Colonic mucosa (tissue), 4 donors: ENCODE data around the gene VSIG8. TPM values are rescaled to one million over a fixed set of nuclear protein-coding genes. Genes with fewer than 3 reads are reported as not detected.
"Not testable (repeated sequence)": the region's sequence is repeated elsewhere in the genome, so short reads cannot be mapped to it uniquely, and the experiment has no call there.

Experiments
- DNase-seq: peaks from one replicate; pipeline ENCODE4 v3.0.0-alpha.2; 2020
- H3K27ac ChIP-seq: fragments of 200-600 bp; one replicate; pipeline ENCODE4 v1.8.0; 2021
- H3K27me3 ChIP-seq: fragments of 200-600 bp; one replicate; pipeline ENCODE4 v1.8.0; 2021
- H3K36me3 ChIP-seq: fragments of 200-600 bp; one replicate; pipeline ENCODE4 v1.8.0; 2021
- H3K4me1 ChIP-seq: fragments of 200-600 bp; one replicate; pipeline ENCODE4 v1.8.0; 2021; ENCODE audit warnings: mild to moderate bottlenecking
- H3K4me3 ChIP-seq: fragments of 200-600 bp; one replicate; pipeline ENCODE4 v1.8.0; 2021
- H3K9ac ChIP-seq, 2 donors: one replicate each; pipeline ENCODE4 v1.7.0; 2013; ENCODE audit warnings: control low read depth in 2 of 2, low read depth in 2 of 2, low read length in 2 of 2
- H3K9me3 ChIP-seq: fragments of 200-600 bp; one replicate; pipeline ENCODE4 v1.8.0; 2021
- intact Hi-C: fragments of 100-400 bp; cut with DNase I; formaldehyde crosslinking; loops from one replicate; pipeline ENCODE4 v1.14.1; 2022
- total RNA-seq, 2 donors: library from RNA; stranded (reverse); fragmentation: NEBNext Ultra II Directional in 1 of 2; extraction: Animal tissue kit (Norgen Biotek cat#: 25700) in 1 of 2; gene quantifications; one replicate each; pipeline ENCODE4 v1.2.1, GENCODE V29; 2021
- TF ChIP-seq, protein P1 (sequence below): fragments of 200-600 bp; IDR thresholded peaks from one replicate; pipeline ENCODE4 v1.8.0; 2022; ENCODE audit warnings: antibody characterized with exemption, mild to moderate bottlenecking
- donor health status: healthy.
- donor health status: DM: no; HTN: no; CAD: no.
- donor health status: DM: no; HTN: no; CAD: no.

VSIG8 gene, protein sequence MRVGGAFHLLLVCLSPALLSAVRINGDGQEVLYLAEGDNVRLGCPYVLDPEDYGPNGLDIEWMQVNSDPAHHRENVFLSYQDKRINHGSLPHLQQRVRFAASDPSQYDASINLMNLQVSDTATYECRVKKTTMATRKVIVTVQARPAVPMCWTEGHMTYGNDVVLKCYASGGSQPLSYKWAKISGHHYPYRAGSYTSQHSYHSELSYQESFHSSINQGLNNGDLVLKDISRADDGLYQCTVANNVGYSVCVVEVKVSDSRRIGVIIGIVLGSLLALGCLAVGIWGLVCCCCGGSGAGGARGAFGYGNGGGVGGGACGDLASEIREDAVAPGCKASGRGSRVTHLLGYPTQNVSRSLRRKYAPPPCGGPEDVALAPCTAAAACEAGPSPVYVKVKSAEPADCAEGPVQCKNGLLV
- total RNA-seq = not detected

DNA sequence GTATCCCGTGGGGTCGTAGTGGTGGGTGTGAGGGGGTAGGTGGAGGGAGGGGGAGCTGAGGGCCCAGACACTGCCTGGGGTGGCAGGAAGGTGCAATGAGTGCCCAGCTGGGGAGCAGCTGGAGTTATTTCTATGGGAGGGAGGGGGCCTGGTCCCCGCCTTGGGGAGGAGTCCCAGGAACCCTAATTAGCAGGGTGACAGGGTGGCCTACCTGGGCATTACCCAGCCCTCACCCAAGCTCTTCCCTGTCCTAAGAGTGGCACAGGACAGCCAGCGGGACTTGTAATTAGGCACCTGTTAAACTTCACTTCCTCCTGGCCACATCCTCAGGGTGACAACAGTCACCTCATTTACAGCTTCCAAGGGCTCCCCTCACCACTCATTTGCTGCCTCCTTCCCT, at the start of gene VSIG8:
Gene VSIG8 (minus strand): TSS at position 101 of the 400 bp plus-strand sequence. CDS start 136 bp downstream, outside the sequence.
- no peaks in the 10 kb centered on the region for H3K4me1 ChIP-seq
- TF ChIP-seq, protein P1, sequence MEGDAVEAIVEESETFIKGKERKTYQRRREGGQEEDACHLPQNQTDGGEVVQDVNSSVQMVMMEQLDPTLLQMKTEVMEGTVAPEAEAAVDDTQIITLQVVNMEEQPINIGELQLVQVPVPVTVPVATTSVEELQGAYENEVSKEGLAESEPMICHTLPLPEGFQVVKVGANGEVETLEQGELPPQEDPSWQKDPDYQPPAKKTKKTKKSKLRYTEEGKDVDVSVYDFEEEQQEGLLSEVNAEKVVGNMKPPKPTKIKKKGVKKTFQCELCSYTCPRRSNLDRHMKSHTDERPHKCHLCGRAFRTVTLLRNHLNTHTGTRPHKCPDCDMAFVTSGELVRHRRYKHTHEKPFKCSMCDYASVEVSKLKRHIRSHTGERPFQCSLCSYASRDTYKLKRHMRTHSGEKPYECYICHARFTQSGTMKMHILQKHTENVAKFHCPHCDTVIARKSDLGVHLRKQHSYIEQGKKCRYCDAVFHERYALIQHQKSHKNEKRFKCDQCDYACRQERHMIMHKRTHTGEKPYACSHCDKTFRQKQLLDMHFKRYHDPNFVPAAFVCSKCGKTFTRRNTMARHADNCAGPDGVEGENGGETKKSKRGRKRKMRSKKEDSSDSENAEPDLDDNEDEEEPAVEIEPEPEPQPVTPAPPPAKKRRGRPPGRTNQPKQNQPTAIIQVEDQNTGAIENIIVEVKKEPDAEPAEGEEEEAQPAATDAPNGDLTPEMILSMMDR = no peak

DNA sequence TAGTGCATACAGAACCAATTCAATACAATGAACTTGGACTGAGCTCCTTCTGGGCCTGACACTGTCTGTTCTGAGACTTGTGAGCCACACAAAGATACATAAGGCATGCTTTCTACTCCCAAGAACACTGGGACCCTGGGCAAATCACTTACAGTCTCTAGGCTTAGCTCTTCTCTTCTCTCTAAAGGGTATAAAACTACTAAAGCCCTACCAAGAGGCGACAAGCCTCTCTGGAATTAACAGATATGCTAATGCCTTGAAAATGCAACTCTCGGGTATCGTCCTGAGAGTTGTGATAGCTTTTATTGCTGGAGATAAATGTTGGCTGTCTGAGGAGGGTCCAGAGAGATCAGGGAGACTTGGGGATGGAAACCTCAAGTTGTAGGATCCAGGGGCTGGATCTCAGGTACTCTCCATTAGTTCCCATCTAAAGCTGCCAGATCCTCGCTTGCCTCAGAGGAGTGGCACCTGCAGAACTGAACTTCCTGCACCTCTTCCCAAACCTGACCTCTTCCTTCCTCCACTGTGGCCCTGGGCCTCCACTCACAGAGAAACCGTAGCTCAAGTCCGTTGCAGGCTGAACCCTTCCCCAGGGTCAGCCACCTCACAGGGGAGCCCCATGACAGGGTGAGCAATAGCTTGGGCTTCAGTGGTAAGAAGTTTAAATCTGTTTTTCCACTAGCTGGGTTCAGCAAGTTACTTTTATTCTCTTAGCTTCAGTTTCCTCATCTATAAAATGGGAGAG, 49.0 kb upstream of the VSIG8 start:
- DNase-seq = no peak
- H3K4me1 ChIP-seq = no peaks in the 10 kb centered on the region
- intact Hi-C loops = no loop called here

More for the DNA sequence above, at the start of gene VSIG8:
- Histone ChIP-seq H3K4me3 (no peak within 1 kb of the TSS), H3K9me3 (no peaks in the 10 kb centered on the region), H3K27me3 (no peaks in the 10 kb centered on the region), H3K36me3 (no peaks in the 10 kb centered on the region), H3K9ac (no peak within 1 kb of the TSS), H3K27ac (no peak within 1 kb of the TSS)
- DNase-seq = no peak
- intact Hi-C loops = no loop called here

DNA sequence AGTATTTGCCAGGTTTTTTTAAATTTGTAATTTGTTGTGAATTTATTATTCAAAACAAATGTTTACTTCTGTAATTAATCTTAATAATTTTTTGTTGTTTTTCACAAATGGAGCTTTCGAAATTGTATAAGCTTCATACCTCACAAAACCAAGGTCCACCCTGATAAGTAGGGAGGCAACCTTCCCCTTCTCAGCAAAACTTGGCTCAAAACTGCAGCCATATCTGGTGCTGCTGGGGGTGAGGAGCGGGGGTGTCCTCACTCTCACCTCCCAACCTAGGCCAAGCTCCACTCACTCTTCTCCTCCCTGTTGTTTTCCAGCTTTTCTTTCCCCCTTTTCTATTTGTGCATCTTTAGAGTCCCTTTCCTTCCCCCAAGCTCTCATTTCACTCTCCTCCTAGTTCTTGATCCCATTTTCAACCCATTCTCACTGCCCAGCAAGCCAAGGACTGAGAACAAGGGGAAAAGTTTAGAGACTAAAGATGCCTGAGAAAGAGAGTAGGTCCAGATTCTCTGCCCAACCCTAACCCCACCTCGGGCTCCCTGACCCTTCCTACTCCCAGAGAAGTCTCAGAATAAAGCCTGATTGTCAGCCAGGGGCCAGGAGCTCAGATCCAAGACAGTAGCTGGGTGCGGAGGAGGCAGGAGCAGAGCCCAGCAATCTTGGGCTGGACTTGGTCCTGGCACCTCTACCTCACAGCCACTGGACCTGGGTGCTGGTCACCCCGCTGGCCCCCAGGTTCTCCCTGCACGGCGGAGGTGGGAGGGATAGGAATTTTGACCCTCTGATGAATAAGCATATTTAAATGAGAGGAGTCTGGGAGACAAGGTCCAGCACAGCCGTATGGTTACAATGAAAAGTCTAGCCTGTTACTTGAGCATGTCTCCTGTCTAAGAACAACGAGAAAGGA, 45.8 kb upstream of the VSIG8 start:
- TF ChIP-seq, protein P1 = no peak
- Histone ChIP-seq H3K27ac (no peak overlapping the region), H3K9ac (no peak overlapping the region), H3K4me1 (no peaks in the 10 kb centered on the region), H3K9me3 (no peaks in the 10 kb centered on the region), H3K27me3 (no peaks in the 10 kb centered on the region), H3K4me3 (no peak overlapping the region), H3K36me3 (no peaks in the 10 kb centered on the region)
- intact Hi-C loops = no loop called here
- DNase-seq = no peak

More for the DNA sequence above, 49.0 kb upstream of the VSIG8 start:
- TF ChIP-seq, protein P1 = no peak
- no peaks in the 10 kb centered on the region for H3K9me3 ChIP-seq
- H3K9ac ChIP-seq = no peak overlapping the region
- no peak overlapping the region for H3K4me3 ChIP-seq
- peak overlapping the region; percentile 13 for H3K27ac ChIP-seq
- no peaks in the 10 kb centered on the region for H3K27me3 ChIP-seq
- H3K36me3 ChIP-seq = no peaks in the 10 kb centered on the region

DNA sequence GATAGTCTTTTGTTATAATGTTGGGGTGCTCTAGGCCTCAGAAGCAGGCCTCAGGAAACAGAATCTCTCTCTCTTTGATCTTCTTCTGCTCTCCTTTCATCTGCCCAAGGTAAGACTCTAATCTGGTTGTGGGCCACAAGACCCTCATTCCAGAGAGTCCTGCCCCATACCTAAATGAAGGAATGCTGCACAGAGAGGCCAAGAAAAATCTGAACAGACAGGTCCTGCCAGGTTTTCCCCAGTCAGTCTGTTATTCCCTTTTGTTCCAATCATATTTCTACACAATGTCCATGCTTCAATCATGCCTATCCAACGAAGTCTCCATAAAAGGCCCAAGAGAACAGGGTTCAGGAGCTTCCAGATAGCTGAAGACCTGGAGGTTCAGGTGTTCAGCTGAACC, 44.5 kb upstream of the VSIG8 start:
- no peak for DNase-seq
- intact Hi-C loops = no loop called here

DNA sequence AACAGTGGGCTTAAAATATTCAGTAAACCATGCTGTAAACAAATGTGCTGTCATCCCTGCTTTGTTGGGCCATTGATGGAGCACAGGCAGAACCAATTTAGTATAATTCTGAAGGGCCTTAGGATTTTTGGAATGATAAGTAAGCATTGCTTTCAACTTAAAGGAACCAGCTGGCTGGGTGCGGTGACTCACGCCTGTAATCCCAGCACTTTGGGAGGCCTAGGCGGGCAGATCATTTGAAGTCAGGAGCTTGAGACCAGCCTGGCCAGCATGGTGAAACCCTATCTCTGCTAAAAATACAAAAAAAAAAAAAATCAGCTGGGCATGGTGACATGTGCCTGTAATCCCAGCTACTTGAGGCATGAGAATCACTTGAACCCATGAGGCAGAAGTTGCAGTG, 41.6 kb upstream of the VSIG8 start:
- DNase-seq, intact Hi-C loops, H3K27me3 ChIP-seq, H3K4me1 ChIP-seq, H3K9me3 ChIP-seq, H3K9ac ChIP-seq, H3K36me3 ChIP-seq, H3K4me3 ChIP-seq, H3K27ac ChIP-seq: not testable (repeated sequence)

More for the DNA sequence above, 44.5 kb upstream of the VSIG8 start:
- no peaks in the 10 kb centered on the region for H3K27me3 ChIP-seq
- no peaks in the 10 kb centered on the region for H3K9me3 ChIP-seq
- H3K9ac ChIP-seq = no peak overlapping the region
- no peaks in the 10 kb centered on the region for H3K4me1 ChIP-seq
- TF ChIP-seq, protein P1 = no peak
- no peak overlapping the region for H3K27ac ChIP-seq
- no peak overlapping the region for H3K4me3 ChIP-seq
- no peaks in the 10 kb centered on the region for H3K36me3 ChIP-seq
